Activated CD8-positive, alpha-beta memory T cell treated with anti-CD3 and anti-CD28 coated beads for 24 hours (primary cell): Measurements from ENCODE around the gene WDR6.

Experiments used
- DNase-seq: peaks from one replicate; pipeline ENCODE4 v3.0.0-alpha.2; 2020

WDR6 gene

GRCh38 chr3:49017229-49017970 lies 10.2 kb downstream of the WDR6 start:
- peak; percentile 67 for DNase-seq

- DNase-seq: peak; percentile 88
Measured at GRCh38 chr3:49017971-49018706, 10.9 kb downstream of the WDR6 start, which contains the start of gene DALRD3. Gene DALRD3 (minus strand): TSS chr3:49018580. CDS start chr3:49018564, 16 bp downstream.

- no peak for DNase-seq
Measured at GRCh38 chr3:49018707-49019006, 11.5 kb downstream of the WDR6 start.

GRCh38 chr3:49019941-49020329 lies 12.7 kb downstream of the WDR6 start:
- DNase-seq: no peak

- DNase-seq: peak; percentile 70
Measured at GRCh38 chr3:49020330-49021212, 13.4 kb downstream of the WDR6 start.

GRCh38 chr3:49021213-49021812 lies 14.1 kb downstream of the WDR6 start:
- DNase-seq: peak; percentile 99

- peak; percentile 98 for DNase-seq
Measured at GRCh38 chr3:49021813-49022687, 14.9 kb downstream of the WDR6 start, which contains the start of gene NDUFAF3. Gene NDUFAF3 (plus strand): TSS chr3:49022121. CDS start chr3:49022145, 24 bp downstream.

GRCh38 chr3:49022688-49023171 lies 15.5 kb downstream of the WDR6 start:
- peak; percentile 73 for DNase-seq

- DNase-seq: peak; percentile 59
Measured at GRCh38 chr3:49023775-49024174, 16.6 kb downstream of the WDR6 start.

- DNase-seq: peak; percentile 61
Measured at GRCh38 chr3:49024449-49024848, 17.3 kb downstream of the WDR6 start.

GRCh38 chr3:49025005-49025792 lies 18.0 kb downstream of the WDR6 start:
- DNase-seq: peak; percentile 66

- DNase-seq: peak; percentile 63
Measured at GRCh38 chr3:49025793-49026520, 18.8 kb downstream of the WDR6 start.

- peak; percentile 62 for DNase-seq
Measured at GRCh38 chr3:49026536-49026935, 19.3 kb downstream of the WDR6 start.

GRCh38 chr3:49027634-49028033 lies 20.4 kb downstream of the WDR6 start:
- peak; percentile 61 for DNase-seq

GRCh38 chr3:49028298-49028672 lies 21.1 kb downstream of the WDR6 start:
- DNase-seq: no peak

- DNase-seq: peak; percentile 98
Measured at GRCh38 chr3:49028673-49029562, 21.7 kb downstream of the WDR6 start, which contains the start of gene IMPDH2. Gene IMPDH2 (minus strand): TSS chr3:49029398. CDS start chr3:49029350, 48 bp downstream.

GRCh38 chr3:49029563-49029884 lies 22.3 kb downstream of the WDR6 start:
- no peak for DNase-seq

- no peak for DNase-seq
Measured at GRCh38 chr3:49030321-49030720, 23.1 kb downstream of the WDR6 start.
